Activated CD8-positive, alpha-beta memory T cell treated with anti-CD3 and anti-CD28 coated beads for 36 hours (primary cell): ENCODE results near the gene HTR3D. TPM values are rescaled to one million over a fixed set of nuclear protein-coding genes. Genes with fewer than 3 reads are reported as not detected.

ENCODE experiments used
- CTCF ChIA-PET: fragments of 350-600 bp; sonication (Branson Sonifier 250); formaldehyde crosslinking; loops from one replicate; lab custom pipeline; 2021; ENCODE audit warnings: antibody characterized with exemption; lab: Charles Lee
- POLR2A ChIA-PET: fragments of 350-600 bp; sonication (Branson Sonifier 250); formaldehyde crosslinking; loops from one replicate; lab custom pipeline; 2021; ENCODE audit warnings: antibody characterized with exemption; lab: Charles Lee
- total RNA-seq, 2 experiments: library from RNA; stranded (reverse); gene quantifications; one replicate each; pipeline ENCODE4 v1.2.3, GENCODE V29; 2021

Gene HTR3D, protein sequence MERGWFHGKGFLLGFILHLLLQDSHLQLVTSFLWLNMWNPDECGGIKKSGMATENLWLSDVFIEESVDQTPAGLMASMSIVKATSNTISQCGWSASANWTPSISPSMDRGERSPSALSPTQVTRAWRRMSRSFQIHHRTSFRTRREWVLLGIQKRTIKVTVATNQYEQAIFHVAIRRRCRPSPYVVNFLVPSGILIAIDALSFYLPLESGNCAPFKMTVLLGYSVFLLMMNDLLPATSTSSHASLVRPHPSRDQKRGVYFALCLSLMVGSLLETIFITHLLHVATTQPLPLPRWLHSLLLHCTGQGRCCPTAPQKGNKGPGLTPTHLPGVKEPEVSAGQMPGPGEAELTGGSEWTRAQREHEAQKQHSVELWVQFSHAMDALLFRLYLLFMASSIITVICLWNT
- total RNA-seq, result not detected

DNA sequence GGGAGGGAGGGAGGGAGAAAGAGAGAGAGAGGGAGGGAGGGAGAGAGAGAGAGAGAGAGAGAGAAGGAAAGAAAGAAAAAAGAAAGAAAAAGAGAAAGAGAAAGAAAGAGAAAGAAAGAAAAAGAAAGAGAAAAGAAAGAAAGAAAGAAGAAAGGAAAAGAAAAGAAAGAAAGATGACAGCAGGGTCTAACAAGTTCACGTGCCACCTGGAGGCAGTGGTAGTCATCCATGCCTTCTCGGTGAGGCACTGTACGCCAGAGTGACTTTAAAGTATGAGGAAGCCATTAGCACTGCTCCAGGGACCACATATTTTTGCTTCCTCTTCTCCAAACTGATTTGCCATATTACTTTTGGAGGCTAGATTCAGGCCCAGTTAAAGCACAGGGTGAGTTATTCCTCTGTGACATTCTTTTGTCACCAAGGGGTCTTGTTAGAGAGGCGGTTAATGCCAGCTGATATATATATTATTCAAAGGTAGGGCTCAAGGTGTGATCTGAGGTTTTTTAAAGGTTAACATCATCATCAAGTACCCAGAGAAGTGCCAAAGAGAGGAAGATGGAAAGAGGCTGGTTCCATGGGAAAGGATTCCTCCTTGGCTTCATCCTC is at the start of gene HTR3D:
HTR3D (plus strand) TSS at position 556 of the 606 bp plus-strand sequence; CDS start at position 556, 0 bp downstream.
- ChIA-PET POLR2A (no interaction called here), CTCF (no interaction called here)

DNA sequence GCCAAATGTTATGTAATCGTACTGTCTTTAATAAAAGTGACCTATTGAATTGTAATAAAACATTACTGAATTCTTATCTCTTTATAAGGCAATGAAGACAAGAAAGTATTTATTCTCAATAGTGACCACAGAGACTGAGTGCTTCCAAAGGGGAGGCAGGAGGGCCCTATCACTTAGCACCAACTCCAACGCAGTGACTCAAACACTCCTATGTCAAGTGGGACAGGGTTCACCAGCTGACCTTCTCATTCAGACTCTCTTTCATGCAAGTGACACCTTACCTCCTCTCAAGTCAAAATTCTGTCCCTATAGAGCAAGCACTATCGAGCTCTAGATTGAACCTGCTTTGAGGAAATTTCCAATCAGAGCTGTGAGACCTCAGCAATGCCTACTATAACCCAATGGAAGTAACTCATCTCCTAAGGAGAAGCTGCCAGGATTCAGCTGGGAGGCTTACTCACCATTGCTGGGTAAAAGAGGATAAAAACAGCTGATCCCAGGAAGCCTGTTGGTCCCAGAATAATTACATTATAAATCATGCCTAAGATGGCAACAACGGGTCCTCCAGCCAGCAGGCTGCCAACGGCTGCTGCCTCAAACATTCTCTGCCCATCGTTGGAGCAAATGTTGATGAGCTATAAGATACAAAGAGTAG is 49.4 kb upstream of the HTR3D start:
- POLR2A ChIA-PET, result no interaction called here
- CTCF ChIA-PET, result no interaction called here

DNA sequence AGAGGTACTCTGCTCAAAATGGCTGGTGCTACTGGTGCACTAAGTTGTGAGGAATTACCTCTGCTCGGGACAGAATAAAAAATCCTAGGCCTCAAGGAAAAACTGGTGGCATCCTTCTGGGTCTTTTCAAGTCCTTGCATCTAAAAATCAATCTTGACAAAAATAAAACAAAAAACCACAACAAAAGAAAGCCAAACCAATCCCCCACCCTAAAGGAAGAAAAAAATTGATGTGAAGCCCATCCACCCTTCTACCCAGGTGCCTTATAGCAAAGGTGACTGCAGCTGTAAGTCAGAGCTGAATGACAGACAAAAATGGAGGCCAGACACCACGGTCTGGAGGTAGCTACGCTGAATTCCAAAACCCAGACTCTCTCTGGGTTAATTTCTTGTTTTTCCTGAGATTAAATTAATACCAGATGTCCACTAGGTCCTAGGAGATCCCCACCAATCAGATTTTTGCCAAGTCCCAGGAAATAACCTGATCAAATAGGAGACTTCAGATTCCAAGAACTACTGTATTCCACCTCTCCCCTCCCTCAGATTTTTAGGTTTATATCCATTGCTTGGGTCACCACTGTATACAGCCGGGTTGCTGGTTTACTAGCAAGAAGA is 47.3 kb upstream of the HTR3D start:
- ChIA-PET CTCF (no interaction called here), POLR2A (no interaction called here)

DNA sequence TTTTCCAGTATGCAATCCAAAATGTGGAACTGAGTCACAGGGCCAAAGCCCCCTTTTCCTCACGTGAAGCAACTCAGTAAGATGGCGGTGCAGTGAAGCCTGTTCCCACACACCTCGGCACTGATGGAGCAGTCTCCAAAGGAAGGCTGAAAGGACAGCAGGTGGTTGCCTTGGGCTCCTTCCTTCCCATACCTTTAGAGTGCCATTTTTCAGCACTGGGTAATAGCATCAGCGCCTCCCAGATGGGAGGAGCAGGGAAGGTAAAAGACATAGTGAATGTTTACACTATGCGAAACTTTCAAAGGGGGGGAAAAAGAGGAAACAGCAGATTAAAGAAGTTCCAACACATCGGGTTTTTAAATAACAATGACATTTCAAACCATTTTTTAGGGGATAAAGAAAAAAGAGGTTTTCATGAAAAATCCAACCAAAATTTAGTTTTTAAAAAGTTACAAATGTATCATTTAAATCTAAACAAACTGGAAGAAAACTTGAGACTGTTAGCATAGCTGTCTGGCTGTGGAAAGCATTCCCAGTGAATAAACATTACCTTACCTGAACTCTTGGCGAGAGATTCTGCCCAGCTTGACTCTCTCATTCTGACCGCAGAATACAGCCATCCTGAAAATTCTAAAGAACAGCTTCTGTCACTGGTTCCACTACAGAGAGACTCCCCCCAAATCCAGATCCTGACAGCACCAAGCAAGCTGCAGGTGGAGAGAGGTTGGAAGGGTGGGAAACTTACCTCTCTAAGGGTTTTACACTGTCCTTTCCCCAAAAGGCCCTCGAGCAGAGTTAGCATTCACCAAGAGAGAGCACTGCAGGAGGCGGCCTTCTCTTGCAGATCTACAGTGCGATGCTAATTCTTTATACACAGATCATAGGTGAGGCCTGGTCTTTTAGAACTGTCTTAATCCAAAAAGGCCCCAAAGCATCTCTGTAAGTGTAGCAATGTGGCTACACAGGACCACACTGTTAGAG is 46.5 kb upstream of the HTR3D start:
- CTCF ChIA-PET, result no interaction called here
- POLR2A ChIA-PET, result no interaction called here

DNA sequence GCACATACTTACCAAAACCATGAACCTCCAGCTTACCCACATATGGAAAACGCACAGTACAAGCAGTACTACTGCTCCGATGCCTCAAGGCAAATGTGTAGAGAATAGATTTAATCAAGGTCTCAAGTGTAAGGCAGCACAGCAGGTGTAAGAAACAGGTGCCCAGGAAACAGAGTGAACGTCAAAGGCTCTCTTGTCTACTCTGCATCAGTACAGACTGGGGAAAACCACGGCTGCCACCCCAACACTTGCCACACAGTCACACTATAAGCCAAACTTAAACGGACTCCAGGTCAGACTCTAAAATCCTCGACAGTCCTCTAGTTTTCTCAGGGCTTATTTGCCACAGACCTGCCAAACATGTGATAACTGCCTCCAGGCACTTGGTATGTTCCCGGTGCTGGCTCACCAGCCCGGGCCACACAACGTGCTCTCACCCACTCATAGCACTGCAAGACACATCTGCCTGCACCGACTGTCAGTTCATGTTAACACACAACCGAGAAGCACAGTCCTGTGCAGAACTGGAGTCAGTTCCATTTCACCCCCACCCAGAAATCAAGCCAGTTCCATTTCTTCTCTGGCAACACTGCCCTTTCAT is 44.4 kb upstream of the HTR3D start:
- CTCF ChIA-PET, result no interaction called here
- POLR2A ChIA-PET, result interaction anchor here (0.5 kb wide), 1 partner anchor 323 kb away, joined by 3 read pairs; no protein-coding TSS in a partner anchor

DNA sequence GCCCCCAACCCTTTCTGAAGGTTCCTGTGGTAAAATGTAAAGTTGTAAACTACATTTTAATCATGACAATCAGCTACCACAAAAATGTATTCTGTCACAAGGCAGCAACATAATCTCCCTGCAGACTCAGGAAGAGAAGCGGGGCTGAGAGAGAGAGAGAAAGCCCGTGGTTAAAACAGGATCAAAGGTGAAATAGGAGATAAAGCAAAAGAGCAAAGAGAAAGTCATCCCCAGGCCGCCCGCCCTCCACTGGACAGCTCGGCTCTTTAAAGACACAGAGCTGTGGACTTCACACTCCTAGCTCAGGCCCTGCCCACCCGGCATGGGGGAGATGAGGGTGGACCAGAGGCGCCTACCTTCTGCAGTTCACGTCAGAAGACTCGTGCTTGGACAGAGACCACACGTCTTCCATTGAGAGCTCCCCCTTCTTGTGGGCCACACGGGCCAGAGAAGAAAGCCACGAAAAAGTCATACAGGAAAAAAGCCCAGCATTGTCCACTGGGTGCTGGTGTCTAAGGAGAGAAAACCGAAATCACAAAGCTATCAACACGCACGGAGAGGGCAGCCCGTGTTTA is 43.2 kb upstream of the HTR3D start:
- POLR2A ChIA-PET, result no interaction called here
- CTCF ChIA-PET, result interaction anchor here (0.6 to 1.5 kb wide), 2 partner anchors 10 to 263 kb away, joined by 4 to 5 read pairs; no protein-coding TSS in a partner anchor

DNA sequence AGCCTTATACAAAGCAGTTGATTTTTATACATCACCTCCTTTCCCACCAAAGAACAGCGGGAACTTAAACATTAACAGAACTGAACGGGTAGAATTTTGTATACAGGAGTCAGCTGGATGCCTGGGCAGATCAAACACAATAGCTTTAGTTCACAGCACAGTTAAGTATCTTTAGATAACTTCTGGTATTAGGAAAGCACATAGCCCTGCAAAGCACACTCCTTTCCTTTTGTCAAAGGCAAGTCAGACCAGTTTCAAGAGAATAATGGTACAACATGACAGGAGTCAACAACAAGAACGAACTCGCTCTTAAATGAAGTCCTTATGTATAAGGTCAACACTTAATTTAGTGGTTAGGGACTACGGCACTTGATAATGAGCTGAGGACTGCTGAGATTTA is 40.1 kb upstream of the HTR3D start:
- CTCF ChIA-PET, result interaction anchor here (1.0 kb wide), 1 partner anchor 24 kb away, joined by 3 read pairs; no protein-coding TSS in a partner anchor
- POLR2A ChIA-PET, result no interaction called here

DNA sequence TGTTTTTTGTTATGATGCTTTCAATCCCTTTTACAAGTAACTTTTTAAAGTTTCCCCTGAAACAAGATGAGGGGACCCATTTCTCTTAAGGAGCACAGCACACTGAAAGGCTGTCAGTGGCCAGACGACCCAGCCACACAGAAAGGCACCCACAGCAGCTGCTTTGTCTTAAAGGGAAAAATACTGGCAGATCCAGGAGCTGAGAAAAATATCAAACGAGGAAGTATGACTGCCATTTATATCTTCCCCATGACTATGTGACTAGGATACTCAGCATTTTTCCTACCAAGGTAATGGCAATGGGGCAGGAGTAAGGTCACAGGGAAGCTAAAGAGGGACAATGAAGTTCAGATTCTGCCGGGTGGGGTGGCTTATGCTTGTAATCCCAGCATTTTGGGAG is 29.8 kb upstream of the HTR3D start:
- ChIA-PET POLR2A (no interaction called here), CTCF (no interaction called here)

DNA sequence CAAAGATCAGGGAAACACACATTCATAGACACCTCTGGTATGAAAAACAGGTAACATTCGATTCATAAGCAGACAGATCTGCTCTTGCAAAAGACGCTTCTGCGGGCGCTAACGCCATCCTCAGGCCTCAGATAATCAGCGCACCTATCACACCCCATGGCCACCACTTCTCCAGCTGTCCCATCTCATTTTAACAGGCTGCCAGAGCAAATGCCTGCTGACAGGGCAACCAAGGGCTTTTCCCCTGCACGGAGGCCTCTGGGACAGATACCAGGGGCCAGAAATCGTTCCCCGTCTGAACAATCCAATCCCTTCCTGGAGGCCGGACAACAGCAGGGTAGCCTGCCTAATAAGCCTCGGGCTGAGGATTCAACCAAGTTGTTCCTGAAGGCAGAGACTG is 29.1 kb upstream of the HTR3D start:
- CTCF ChIA-PET, result no interaction called here
- POLR2A ChIA-PET, result no interaction called here

DNA sequence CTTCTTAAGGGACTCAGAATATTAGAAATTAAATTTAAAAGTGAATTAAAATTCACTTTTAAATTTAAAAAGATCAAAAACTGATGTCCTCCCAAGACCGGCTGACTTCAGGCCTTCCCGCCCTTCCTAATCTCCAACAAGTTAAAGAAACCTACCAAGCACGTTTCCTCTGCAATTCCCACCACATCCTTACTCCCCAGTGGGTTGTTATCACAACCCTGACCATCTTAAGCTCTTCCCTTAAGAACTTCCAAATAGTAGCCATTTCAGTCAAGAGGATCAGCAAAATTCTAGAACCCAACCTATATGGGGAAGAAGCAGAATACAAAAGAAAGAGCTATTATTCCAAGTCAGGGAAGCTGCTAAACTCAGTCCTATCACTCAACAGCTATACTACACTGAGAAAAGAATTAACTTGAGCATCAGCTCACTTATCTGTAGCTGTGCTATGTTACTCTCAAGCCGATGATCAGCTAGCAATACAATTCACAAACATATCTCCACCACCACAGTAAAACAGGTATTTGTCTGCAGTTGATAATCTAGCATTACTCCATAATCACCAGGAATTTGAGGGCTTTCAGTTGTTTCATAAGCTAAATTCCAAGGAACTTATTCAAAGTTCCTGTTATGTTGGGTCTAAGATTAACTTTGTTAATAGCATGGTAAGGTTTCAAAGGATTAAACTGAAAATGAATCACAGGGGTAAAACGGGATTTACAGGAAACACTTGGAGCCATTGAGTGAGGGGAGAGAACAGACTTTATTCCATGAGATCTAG is 28.2 kb upstream of the HTR3D start:
- ChIA-PET POLR2A (no interaction called here), CTCF (interaction anchor here (1.0 kb wide), 1 partner anchor 14 kb away, joined by 4 read pairs; the partner anchor contains the start of gene ABCC5)

DNA sequence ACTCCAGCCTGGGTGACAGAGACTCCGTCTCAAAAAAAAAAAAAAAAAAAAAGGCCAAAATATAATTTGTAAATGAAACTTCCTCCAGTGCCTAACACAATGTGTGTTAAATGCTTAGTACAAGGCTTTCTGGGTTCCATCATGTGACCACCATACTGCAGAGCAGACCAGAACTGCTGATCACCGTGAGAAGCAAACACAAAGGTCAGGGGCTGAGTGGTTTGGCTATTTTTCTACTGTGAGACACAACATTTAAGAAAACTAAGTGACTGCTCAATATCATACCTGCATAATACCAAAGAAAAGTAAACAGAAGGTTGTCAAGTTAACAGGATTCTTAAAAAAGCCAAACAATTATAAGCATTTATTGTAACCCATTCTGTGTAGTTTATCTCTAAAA is 27.1 kb upstream of the HTR3D start:
- CTCF ChIA-PET, result interaction anchor here (1.0 kb wide), 1 partner anchor 13 kb away, joined by 4 read pairs; the partner anchor contains the start of gene ABCC5

DNA sequence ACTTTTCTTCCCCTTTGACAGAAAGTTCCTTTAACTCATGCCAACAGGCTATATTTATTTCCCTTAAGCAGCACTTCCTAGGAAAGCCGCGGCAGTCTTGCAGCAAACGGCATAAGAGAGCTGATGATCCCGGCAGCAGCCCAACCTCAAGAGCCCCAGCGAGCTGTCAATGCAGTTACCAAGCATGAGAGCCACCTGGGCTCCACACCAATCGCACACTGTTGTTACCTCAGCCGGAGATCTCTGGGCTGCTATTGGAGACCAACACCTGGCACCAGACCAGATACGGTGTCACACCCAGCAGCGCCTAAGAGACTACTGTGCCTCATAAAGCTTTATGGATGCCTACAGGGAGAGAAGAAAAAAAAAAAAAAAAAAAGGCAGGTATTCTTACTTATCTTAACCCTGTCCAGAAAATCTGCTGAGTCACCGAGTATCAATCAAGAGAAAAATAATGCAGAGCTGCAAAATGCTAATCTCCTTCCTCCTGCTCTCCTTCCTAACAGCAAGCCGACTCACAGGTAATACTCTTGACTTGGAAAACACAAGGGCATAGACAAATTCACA is 25.5 kb upstream of the HTR3D start:
- ChIA-PET CTCF (interaction anchor here (1.0 to 1.7 kb wide), 3 partner anchors 14 to 222 kb away, joined by 3 to 5 read pairs (median 3); no protein-coding TSS in a partner anchor), POLR2A (no interaction called here)

More for the DNA sequence above, 27.1 kb upstream of the HTR3D start:
- POLR2A ChIA-PET, result no interaction called here

DNA sequence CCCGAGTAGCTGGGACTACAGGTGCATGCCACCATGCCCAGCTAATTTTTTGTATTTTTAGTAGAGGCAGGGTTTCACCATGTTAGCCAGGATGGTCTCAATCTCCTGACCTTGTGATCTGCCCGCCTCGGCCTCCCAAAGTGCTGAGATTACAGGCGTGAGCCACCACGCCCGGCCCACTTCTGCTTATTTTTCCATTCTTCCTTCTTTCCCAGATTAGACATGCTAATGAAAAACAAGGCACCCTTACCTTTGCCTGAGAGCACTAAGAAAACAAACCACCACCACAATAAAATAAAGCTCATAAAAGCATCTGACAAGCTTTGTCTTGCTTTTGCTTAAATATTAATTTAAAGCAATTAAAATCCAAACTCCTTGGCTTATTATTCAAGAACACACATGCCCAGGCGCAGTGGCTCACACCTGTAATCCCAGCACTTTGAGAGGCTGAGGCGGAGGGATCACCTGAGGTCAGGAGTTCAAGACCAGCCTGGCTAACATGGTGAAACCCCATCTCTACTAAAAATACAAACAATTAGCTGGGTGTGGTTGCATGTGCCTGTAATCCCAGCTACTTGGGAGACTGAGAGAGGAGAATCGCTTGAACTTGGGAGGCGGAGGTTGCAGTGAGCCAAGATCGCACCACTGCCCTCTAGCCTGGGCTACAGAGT is 24.3 kb upstream of the HTR3D start:
- POLR2A ChIA-PET, result interaction anchor here (0.6 kb wide), 1 partner anchor 537 kb away, joined by 6 read pairs; no protein-coding TSS in a partner anchor

DNA sequence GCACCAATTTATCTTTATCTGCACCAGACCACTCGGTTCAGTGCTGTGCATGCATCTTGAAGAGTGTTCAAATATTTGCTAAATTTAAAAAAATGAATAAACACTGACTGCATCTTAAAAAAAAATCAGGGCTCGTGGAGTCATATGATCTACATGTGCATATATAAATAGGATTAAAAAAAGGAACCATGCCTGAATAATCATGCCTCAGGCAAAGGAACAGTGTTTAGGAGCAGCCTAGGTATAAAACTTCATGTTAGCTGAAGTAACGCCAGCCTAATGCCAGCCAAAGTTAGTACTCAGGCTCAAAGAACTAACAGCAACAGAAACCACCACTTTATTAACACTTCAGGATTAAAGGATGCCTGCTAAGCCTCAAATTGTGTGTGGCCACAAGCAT is 23.4 kb upstream of the HTR3D start:
- CTCF ChIA-PET, result no interaction called here
- POLR2A ChIA-PET, result no interaction called here

More for the DNA sequence above, 24.3 kb upstream of the HTR3D start:
- CTCF ChIA-PET, result interaction anchor here (1.0 to 1.7 kb wide), 3 partner anchors 12 to 220 kb away, joined by 3 to 5 read pairs (median 3); no protein-coding TSS in a partner anchor

DNA sequence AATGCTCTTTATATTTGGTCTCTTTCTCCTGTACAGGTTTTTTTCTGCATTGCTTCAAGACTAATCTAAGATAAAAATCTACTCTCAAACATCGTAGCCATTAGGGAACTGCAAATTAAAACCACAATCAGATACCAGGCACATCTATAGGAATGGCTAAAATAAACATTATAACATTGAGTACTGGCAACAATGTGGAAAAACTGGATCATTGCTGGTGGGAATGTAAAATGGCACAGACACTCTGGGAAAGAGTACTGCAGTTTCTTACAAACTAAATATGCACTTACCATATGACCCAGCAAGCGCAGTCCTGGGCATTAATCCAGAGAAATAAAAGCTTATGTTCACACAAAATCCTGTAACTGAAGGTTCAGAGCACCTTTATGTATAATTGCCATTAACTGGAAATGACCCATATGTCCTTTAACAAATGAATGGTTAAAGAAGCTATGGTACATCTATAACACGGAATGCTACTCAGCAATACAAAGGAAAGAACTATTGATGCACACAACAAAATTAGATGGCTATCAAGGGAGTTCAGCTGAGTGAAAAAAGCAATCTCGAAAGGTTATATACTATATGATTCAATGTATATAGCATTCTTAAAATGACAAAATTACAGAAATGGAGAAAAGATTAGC is 20.2 kb upstream of the HTR3D start:
- POLR2A ChIA-PET, result interaction anchor here (0.7 kb wide), 1 partner anchor 1910 kb away, joined by 6 read pairs; no protein-coding TSS in a partner anchor
- CTCF ChIA-PET, result no interaction called here
